Measurements from ENCODE around the gene PEX14. TPM values are rescaled to one million over a fixed set of nuclear protein-coding genes. Genes with fewer than 3 reads are reported as not detected.

Gene PEX14
- total RNA-seq, 1 donor from 2014 or later: 17.8 TPM

DNA sequence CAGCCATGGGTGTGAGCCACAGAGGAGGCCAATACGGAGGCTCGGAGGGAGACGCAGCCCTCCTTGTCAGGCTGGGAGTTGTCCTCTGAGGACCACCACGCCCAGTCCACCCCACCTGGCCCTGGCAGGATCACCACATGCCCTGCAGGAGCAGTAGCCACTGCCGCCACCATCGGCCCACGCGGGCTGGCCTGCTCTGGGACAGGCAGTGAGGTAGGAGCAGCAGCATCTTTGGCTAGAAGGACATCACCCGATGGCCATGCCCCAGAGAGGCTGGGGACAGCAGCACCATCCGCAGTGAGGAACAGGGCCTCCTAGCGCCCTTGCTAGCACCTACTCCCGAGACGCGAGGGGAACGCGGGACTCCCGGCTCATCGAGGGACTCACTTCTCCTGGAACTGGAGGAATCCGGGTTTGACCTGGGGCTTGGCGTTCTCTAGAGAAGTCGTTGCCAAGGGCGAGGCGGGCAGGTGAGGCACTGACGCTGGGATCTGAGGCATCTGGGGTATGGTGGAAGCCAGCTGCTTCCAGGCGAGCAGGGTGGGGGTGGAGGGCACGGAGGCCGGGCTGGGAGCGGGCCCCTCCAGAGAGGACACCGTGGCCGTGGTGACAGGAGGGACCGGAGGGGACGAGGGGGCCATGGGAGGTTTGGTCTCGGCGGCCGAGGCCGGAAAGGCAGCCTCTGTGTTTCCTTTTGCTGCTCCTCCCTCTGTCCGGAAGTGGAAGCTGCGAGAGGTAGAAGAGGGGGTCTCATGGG is 172.8 kb downstream of the PEX14 start:
- Mint-ChIP-seq H3K27me3 (no peaks in the 10 kb centered on the region), H3K9me3 (no peaks in the 10 kb centered on the region), H3K4me3 (no peak overlapping the region), H3K36me3 (ENCODE audit: low read depth) (peaks cover 37% of the 10 kb centered on the region), H3K4me1 (no peaks in the 10 kb centered on the region), H3K27ac (no peak overlapping the region)
- ChIA-PET POLR2A (interaction anchor here (0.6 kb wide), 1 partner anchor 1411 kb away, joined by 6 read pairs; no protein-coding TSS in a partner anchor), CTCF (no interaction called here)
- DNase-seq (no peak), ATAC-seq (ENCODE audit: low read depth) (no peak)
- intact Hi-C loops (cut with micrococcal nuclease): no loop called here
- TF ChIP-seq, protein P1, sequence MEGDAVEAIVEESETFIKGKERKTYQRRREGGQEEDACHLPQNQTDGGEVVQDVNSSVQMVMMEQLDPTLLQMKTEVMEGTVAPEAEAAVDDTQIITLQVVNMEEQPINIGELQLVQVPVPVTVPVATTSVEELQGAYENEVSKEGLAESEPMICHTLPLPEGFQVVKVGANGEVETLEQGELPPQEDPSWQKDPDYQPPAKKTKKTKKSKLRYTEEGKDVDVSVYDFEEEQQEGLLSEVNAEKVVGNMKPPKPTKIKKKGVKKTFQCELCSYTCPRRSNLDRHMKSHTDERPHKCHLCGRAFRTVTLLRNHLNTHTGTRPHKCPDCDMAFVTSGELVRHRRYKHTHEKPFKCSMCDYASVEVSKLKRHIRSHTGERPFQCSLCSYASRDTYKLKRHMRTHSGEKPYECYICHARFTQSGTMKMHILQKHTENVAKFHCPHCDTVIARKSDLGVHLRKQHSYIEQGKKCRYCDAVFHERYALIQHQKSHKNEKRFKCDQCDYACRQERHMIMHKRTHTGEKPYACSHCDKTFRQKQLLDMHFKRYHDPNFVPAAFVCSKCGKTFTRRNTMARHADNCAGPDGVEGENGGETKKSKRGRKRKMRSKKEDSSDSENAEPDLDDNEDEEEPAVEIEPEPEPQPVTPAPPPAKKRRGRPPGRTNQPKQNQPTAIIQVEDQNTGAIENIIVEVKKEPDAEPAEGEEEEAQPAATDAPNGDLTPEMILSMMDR (IDR thresholded peaks at IDR 0.05): no peak

DNA sequence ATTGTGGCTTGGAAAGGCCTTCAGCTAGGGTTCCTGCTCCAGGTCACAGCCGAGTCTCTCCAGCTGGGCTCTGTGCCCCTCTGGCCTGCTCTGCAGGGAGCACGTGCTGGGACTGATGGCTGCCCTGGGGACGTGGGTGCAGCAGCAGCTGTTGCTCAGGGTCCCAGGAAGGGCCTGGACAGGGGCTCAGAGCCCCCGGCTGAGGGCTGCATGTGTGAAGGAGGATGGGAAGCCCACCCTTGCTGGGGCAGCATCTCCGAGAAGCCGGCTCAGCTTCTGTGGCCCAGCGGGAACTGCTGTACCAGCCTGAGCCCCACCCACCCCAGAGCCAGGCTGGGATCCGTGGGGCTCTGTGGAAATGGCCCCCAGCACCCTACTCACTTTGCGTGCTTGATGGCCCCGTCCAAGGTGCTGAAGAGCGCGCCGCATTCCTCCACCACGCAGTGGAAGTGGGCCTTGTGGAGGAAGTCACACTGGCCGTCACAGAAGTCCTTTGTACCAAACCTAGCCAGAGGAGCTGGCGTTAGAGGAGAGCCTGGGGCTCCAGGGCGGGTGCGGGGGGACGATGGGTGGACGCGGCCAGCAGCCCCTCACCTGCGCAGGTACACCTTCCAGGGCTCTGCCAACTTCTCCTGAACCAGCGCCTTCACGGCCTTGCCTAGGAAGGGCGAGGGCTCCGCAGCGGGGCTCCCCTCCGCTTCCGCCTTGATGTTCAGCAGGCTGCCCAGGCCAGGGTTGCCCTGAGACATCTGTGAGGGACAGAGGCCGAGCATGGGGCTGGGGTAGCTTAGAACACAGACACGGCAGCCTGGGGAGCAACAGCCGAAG is 174.2 kb downstream of the PEX14 start:
- Mint-ChIP-seq H3K4me1 (no peaks in the 10 kb centered on the region), H3K4me3 (no peak overlapping the region), H3K36me3 (ENCODE audit: low read depth) (peaks cover 45% of the 10 kb centered on the region), H3K27me3 (no peaks in the 10 kb centered on the region), H3K9me3 (no peaks in the 10 kb centered on the region), H3K27ac (no peak overlapping the region)
- ChIA-PET CTCF (no interaction called here), POLR2A (no interaction called here)
- intact Hi-C loops (cut with micrococcal nuclease): no loop called here
- DNase-seq (no peak), ATAC-seq (ENCODE audit: low read depth) (no peak)
- TF ChIP-seq, protein P1 (IDR thresholded peaks at IDR 0.05): no peak

DNA sequence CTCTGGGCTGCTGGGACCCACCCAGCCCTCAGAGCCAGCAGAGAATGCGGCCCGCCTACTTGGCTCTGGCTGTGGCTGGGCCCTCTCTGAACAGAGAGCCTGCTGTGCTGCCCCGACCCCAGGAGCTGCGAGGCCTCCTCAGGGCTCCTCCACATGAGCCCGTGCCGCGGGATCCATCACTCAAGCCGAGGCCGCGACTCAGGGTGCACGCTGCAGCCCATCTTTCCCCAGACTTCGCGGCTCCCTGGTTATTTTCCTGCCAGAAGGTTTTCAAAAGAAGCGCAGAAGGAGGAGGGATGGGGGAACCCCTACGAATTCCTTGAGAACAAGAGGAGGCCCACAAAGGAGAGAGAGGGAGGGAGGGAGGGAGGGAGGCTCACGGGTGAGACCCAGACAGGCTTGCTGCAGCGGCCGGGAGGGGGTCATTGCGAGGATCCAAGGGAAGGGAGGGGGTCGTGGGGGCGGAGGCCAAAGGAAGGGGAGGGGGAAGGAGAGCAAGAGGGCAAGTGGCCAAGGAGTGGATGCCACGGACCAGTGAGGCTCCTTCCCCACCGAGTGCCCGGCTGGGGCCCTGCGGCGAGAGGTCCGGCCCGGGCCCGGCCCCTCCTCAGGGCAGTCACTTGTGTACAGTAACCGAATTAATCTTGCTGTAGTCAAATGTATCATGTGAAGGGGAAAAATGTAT is 174.9 kb downstream of the PEX14 start:
- POLR2A ChIA-PET: no interaction called here
- TF ChIP-seq, protein P1 (IDR thresholded peaks at IDR 0.05): no peak
- H3K4me1 Mint-ChIP-seq: no peaks in the 10 kb centered on the region
- H3K27me3 Mint-ChIP-seq: no peaks in the 10 kb centered on the region
- no peak overlapping the region for H3K27ac Mint-ChIP-seq
- intact Hi-C loops (cut with micrococcal nuclease): no loop called here
- H3K4me3 Mint-ChIP-seq: no peak overlapping the region
- H3K9me3 Mint-ChIP-seq: no peaks in the 10 kb centered on the region
- CTCF ChIA-PET: no interaction called here
- ATAC-seq (ENCODE audit: low read depth) (no peak), DNase-seq (no peak)
- H3K36me3 Mint-ChIP-seq (ENCODE audit: low read depth): peaks cover 48% of the 10 kb centered on the region

DNA sequence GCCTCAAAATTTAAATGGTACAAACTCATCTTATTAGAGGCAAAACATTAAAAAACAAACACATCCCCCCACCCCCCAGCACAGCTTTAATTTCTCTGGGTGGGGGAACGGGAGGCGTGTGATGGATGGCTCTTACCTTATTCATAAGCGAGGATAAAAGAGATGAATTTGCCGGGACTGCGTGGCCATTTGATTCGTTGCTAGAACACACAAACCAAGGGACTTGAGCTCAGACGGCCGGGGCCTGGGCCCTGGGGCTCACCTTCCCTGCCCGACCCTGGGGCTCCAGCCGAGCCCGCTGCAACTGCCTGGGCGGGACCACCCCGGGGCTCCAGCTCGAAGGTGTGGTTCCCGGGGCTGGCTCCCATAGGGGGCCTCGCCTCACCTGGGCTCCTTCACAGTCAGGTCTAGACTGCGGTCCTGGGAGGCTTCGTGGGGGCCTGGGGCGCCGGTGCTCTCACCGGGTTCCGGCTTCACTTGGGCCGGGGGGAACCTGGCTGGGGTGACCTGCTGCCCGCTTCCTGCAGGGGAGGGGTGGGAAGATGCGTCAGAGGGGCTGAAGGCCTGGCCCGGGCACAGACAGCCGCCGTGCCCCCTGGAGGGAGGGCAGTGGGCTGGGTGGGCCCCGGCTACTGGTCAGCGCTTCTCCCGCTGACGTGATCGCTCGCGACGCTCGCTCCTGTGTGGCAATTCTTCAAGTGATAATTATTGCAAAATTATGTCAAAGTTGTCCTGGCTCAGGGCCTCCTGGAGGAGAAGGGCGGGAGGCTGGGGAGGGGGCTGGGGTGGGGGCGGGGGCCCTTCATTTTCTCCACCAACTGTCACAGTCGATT is 176.0 kb downstream of the PEX14 start:
- intact Hi-C loops (cut with micrococcal nuclease): no loop called here
- Mint-ChIP-seq H3K9me3 (no peaks in the 10 kb centered on the region), H3K4me3 (no peak overlapping the region), H3K27me3 (no peaks in the 10 kb centered on the region), H3K36me3 (ENCODE audit: low read depth) (peaks cover 41% of the 10 kb centered on the region), H3K27ac (no peak overlapping the region), H3K4me1 (no peaks in the 10 kb centered on the region)
- DNase-seq: no peak
- CTCF ChIA-PET: no interaction called here
- ATAC-seq (ENCODE audit: low read depth): no peak
- TF ChIP-seq, protein P1 (IDR thresholded peaks at IDR 0.05): no peak
- POLR2A ChIA-PET: no interaction called here
